ENCODE results near the gene CHID1. TPM values are rescaled to one million over a fixed set of nuclear protein-coding genes. Genes with fewer than 3 reads are reported as not detected.

CHID1 gene
- total RNA-seq, 1 donor from 2014 or later = 56.6 TPM

DNA sequence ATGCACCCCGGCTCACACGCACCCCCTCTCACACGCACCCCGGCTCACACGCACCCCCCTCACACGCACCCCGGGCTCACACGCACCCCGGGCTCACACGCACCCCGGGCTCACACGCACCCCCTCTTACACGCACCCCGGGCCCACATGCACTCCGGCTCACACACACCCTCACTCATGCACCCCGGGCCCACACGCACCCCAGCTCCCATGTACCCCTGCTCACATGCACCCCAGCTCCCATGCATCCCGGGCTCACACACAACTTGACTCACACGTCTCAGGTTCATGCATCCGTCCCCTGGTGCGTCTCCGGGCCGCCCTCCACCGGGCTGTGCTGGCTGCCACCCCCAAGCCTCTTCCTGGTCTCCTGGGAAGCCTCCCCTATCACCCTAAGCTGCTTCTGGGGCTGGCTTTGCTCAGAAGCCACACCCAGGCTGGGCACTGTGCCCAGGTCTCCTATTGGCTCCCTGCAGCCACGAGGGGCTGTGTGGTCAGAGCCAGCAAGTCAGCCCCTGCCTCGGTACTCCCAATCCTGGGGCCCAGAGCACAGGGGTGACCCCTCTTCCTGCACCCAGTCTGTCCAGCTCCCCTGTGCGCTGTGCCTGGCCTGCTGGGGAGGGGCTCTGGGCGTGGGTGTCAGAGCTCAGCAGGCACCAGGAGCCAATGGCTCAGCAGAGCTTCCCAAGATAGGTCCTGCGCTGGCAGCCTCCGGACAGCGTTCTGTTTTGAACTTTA, 51.0 kb downstream of the CHID1 start:
- no peaks in the 10 kb centered on the region for H3K9me3 ChIP-seq (ENCODE audit: low read depth)
- Mint-ChIP-seq H3K36me3 (no peaks in the 10 kb centered on the region), H3K4me3 (no peak overlapping the region), H3K9me3 (no peaks in the 10 kb centered on the region), H3K4me1 (peaks cover 18% of the 10 kb centered on the region), H3K27ac (no peak overlapping the region), H3K27me3 (ENCODE audit: insufficient read depth, low read depth) (peaks cover 2% of the 10 kb centered on the region)
- H3F3A ChIP-seq (ENCODE audit: low read depth) = peaks cover 12% of the 10 kb centered on the region
- peaks cover 28% of the 10 kb centered on the region for H3K4me1 ChIP-seq
- H3K9ac ChIP-seq = no peak overlapping the region
- DNase-seq (ENCODE audit: low spot score) = no peak
- no peak overlapping the region for H3K27ac ChIP-seq
- H4K20me1 ChIP-seq (ENCODE audit: low read depth) = peaks cover 44% of the 10 kb centered on the region
- TF ChIP-seq EZH2 (IDR thresholded peaks at IDR 0.05) (no peak), EZH2phosphoT487 (IDR thresholded peaks at IDR 0.05) (no peak)
- TF ChIP-seq, protein P1, sequence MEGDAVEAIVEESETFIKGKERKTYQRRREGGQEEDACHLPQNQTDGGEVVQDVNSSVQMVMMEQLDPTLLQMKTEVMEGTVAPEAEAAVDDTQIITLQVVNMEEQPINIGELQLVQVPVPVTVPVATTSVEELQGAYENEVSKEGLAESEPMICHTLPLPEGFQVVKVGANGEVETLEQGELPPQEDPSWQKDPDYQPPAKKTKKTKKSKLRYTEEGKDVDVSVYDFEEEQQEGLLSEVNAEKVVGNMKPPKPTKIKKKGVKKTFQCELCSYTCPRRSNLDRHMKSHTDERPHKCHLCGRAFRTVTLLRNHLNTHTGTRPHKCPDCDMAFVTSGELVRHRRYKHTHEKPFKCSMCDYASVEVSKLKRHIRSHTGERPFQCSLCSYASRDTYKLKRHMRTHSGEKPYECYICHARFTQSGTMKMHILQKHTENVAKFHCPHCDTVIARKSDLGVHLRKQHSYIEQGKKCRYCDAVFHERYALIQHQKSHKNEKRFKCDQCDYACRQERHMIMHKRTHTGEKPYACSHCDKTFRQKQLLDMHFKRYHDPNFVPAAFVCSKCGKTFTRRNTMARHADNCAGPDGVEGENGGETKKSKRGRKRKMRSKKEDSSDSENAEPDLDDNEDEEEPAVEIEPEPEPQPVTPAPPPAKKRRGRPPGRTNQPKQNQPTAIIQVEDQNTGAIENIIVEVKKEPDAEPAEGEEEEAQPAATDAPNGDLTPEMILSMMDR (IDR thresholded peaks at IDR 0.05) = no peak
- H3K27me3 ChIP-seq = no peaks in the 10 kb centered on the region
- H3K4me2 ChIP-seq = no peak overlapping the region
- H3K36me3 ChIP-seq = no peaks in the 10 kb centered on the region
- H3K79me2 ChIP-seq (ENCODE audit: low read depth) = no peaks in the 10 kb centered on the region
- no peak overlapping the region for H2AFZ ChIP-seq (replicated peaks)
- no peak overlapping the region for H3K4me3 ChIP-seq

DNA sequence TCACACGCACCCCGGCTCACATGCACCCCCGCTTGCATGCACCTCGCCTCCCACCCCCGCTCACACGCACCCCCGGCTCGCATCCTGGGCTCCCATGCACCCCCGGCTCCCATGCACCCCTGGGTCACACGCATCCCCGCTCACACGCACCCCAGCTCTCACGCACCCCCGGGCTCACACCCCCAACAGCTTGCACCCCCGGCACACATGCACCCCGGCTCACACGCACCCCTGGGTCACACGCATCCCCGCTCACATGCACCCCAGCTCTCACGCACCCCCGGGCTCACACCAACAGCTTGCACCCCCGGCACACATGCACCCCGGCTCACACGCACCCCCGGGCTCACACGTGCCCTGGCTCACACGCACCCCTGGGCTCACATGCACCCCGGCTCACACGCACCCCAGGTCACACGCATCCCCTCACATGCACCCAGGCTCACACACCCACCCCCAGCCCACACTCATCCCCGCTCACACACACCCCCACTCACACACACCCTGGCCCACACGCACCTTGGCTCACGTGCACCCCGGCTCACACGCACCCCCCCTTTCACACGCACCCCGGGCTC, 51.8 kb downstream of the CHID1 start:
- H3K27me3 ChIP-seq = no peaks in the 10 kb centered on the region
- peaks cover 18% of the 10 kb centered on the region for H3F3A ChIP-seq (ENCODE audit: low read depth)
- no peak overlapping the region for H3K27ac ChIP-seq
- no peaks in the 10 kb centered on the region for H3K79me2 ChIP-seq (ENCODE audit: low read depth)
- no peak overlapping the region for H3K9ac ChIP-seq
- H3K27me3 Mint-ChIP-seq (ENCODE audit: insufficient read depth, low read depth) = peaks cover 2% of the 10 kb centered on the region
- no peak for DNase-seq (ENCODE audit: low spot score)
- H3K4me3 ChIP-seq = no peak overlapping the region
- H3K4me3 Mint-ChIP-seq = no peak overlapping the region
- no peak overlapping the region for H3K4me2 ChIP-seq
- H2AFZ ChIP-seq (replicated peaks) = no peak overlapping the region
- H3K36me3 ChIP-seq = no peaks in the 10 kb centered on the region
- peaks cover 51% of the 10 kb centered on the region for H4K20me1 ChIP-seq (ENCODE audit: low read depth)
- H3K9me3 ChIP-seq (ENCODE audit: low read depth) = no peaks in the 10 kb centered on the region
- TF ChIP-seq, protein P1 (IDR thresholded peaks at IDR 0.05) = no peak
- TF ChIP-seq EZH2phosphoT487 (IDR thresholded peaks at IDR 0.05) = no peak
- no peak for TF ChIP-seq EZH2 (IDR thresholded peaks at IDR 0.05)
- H3K36me3 Mint-ChIP-seq = no peaks in the 10 kb centered on the region
- H3K4me1 ChIP-seq = peaks cover 35% of the 10 kb centered on the region
- H3K9me3 Mint-ChIP-seq = no peaks in the 10 kb centered on the region
- H3K27ac Mint-ChIP-seq = no peak overlapping the region
- peaks cover 19% of the 10 kb centered on the region for H3K4me1 Mint-ChIP-seq

- no peak overlapping the region for H2AFZ ChIP-seq (replicated peaks)
- H3K9me3 Mint-ChIP-seq = no peaks in the 10 kb centered on the region
- no peak for TF ChIP-seq EZH2 (IDR thresholded peaks at IDR 0.05)
- no peak for TF ChIP-seq EZH2phosphoT487 (IDR thresholded peaks at IDR 0.05)
- TF ChIP-seq, protein P1 (IDR thresholded peaks at IDR 0.05) = no peak
Measured at GRCh38 chr11:858053-858761, 52.4 kb downstream of the CHID1 start.

More at GRCh38 chr11:858053-858761, 52.4 kb downstream of the CHID1 start:
- Histone ChIP-seq H3F3A (ENCODE audit: low read depth) (peaks cover 18% of the 10 kb centered on the region), H3K27me3 (no peaks in the 10 kb centered on the region), H3K4me2 (no peak overlapping the region), H3K36me3 (no peaks in the 10 kb centered on the region), H3K27ac (no peak overlapping the region), H3K4me3 (no peak overlapping the region), H3K9ac (no peak overlapping the region), H3K9me3 (ENCODE audit: low read depth) (no peaks in the 10 kb centered on the region), H3K4me1 (peaks cover 37% of the 10 kb centered on the region), H3K79me2 (ENCODE audit: low read depth) (no peaks in the 10 kb centered on the region), H4K20me1 (ENCODE audit: low read depth) (peaks cover 58% of the 10 kb centered on the region)
- H3K4me1 Mint-ChIP-seq = peaks cover 17% of the 10 kb centered on the region
- no peaks in the 10 kb centered on the region for H3K36me3 Mint-ChIP-seq
- no peak overlapping the region for H3K27ac Mint-ChIP-seq
- peaks cover 2% of the 10 kb centered on the region for H3K27me3 Mint-ChIP-seq (ENCODE audit: insufficient read depth, low read depth)
- no peak for DNase-seq (ENCODE audit: low spot score)
- peak overlapping the region; percentile 63 for H3K4me3 Mint-ChIP-seq
